Small intestine (tissue), 16 donors: ENCODE data around the gene PARVA. TPM values are rescaled to one million over a fixed set of nuclear protein-coding genes. Genes with fewer than 3 reads are reported as not detected.

Experiments used
- DNase-seq, 2 donors: peaks; one replicate each; pipeline versions ENCODE4 v3.0.0 to v3.0.0-alpha.2; 2013
- FAIRE-seq: peaks from 2 replicates; lab custom pipeline; 2012; peaks lifted over from hg19 to GRCh38; lab: Jason Lieb, UNC
- H3K27ac ChIP-seq, 3 donors: one replicate each; pipeline ENCODE4 v1.5.1; 2013; ENCODE audit warnings: low read length in 2 of 3, mild to moderate bottlenecking in 2 of 3, control low read depth in 1 of 3, inconsistent platforms in 1 of 3, low read depth in 1 of 3, moderate library complexity in 1 of 3
- H3K27me3 ChIP-seq, 3 donors: one replicate each; pipeline ENCODE4 v1.6.1; 2013; ENCODE audit warnings: low read length in 3 of 3, inconsistent platforms in 1 of 3; ENCODE audit not compliant: control insufficient read depth in 3 of 3, insufficient read depth in 3 of 3
- H3K36me3 ChIP-seq, 3 donors: one replicate each; pipeline ENCODE4 v1.6.1; 2013; ENCODE audit warnings: low read length in 3 of 3, inconsistent platforms in 1 of 3, low read depth in 1 of 3, mild to moderate bottlenecking in 1 of 3, moderate library complexity in 1 of 3; ENCODE audit not compliant: control insufficient read depth in 3 of 3, insufficient read depth in 2 of 3
- H3K4me1 ChIP-seq, 3 donors: one replicate each; pipeline ENCODE4 v1.6.1; 2013; ENCODE audit warnings: low read length in 2 of 3, inconsistent platforms in 1 of 3, low read depth in 1 of 3, mild to moderate bottlenecking in 1 of 3, moderate library complexity in 1 of 3; ENCODE audit not compliant: control insufficient read depth in 3 of 3, insufficient read depth in 2 of 3
- H3K4me3 ChIP-seq, 3 donors: one replicate each; pipeline ENCODE4 v1.5.1; 2013; ENCODE audit warnings: low read length in 3 of 3, control low read depth in 1 of 3, inconsistent platforms in 1 of 3, low read depth in 1 of 3, mild to moderate bottlenecking in 1 of 3, moderate library complexity in 1 of 3
- H3K9me3 ChIP-seq, 2 donors: one replicate each; pipeline ENCODE4 v1.6.1; 2013; ENCODE audit warnings: low read depth in 1 of 2, low read length in 1 of 2; ENCODE audit not compliant: control insufficient read depth in 2 of 2, insufficient read depth in 1 of 2
- WGBS, 3 donors: extraction: QIAGEN DNeasy Blood & Tissue Kit; methylation state at CpG; one replicate each; pipeline ENCODE4 v1.1.7; 2013; 5-methylcytosine and 5-hydroxymethylcytosine counted together
- long read RNA-seq, 10 donors: transcript quantifications; one replicate each; lab custom pipeline, GENCODE V29; 2026
- polyA plus RNA-seq, 4 donors: library from polyadenylated mRNA; stranded (reverse) in 3 of 4; unstranded in 1 of 4; fragments of 200-250 nt in 3 of 4; fragments of 120-200 nt in 1 of 4; gene quantifications; one replicate each; pipeline versions ENCODE4 v1.2.1 to v1.2.3, GENCODE V29; 2013
- donor health status: healthy with polysubstance abuse.
- donor health status: control.
- donor health status: control.
- donor health status: Bipolar disorder and iron deficiency.
- donor health status: healthy.

PARVA gene
- 10 to 100 TPM in 2 of 4 donors, 1 to 10 TPM in 2; 6.5 to 22.1 (median 14.7) TPM for polyA plus RNA-seq
- long read RNA-seq, donor 1, full-length matches to known transcripts, result 10 of 15 reads
- long read RNA-seq, donor 1, partial matches to known transcripts, result 0 of 15 reads
- long read RNA-seq, donor 1, other reads (novel, unspliced or antisense), result 5 of 15 reads
- long read RNA-seq, donor 2, full-length matches to known transcripts, result 2 of 2 reads
- long read RNA-seq, donor 2, partial matches to known transcripts, result 0 of 2 reads
- long read RNA-seq, donor 2, other reads (novel, unspliced or antisense), result 0 of 2 reads
- long read RNA-seq, donor 3, full-length matches to known transcripts, result 8 of 8 reads
- long read RNA-seq, donor 3, partial matches to known transcripts, result 0 of 8 reads
- long read RNA-seq, donor 3, other reads (novel, unspliced or antisense), result 0 of 8 reads
- long read RNA-seq, donor 4, full-length matches to known transcripts, result 1 of 1 reads
- long read RNA-seq, donor 4, partial matches to known transcripts, result 0 of 1 reads
- long read RNA-seq, donor 4, other reads (novel, unspliced or antisense), result 0 of 1 reads
- long read RNA-seq, donor 5, full-length matches to known transcripts, result 3 of 3 reads
- long read RNA-seq, donor 5, partial matches to known transcripts, result 0 of 3 reads
- long read RNA-seq, donor 5, other reads (novel, unspliced or antisense), result 0 of 3 reads
- long read RNA-seq, donor 6, full-length matches to known transcripts, result 5 of 11 reads
- long read RNA-seq, donor 6, partial matches to known transcripts, result 6 of 11 reads
- long read RNA-seq, donor 6, other reads (novel, unspliced or antisense), result 0 of 11 reads
- long read RNA-seq, donor 7, result 0 reads
- long read RNA-seq, donor 8, result 0 reads
- long read RNA-seq, donor 9, partial matches to known transcripts, result 0 of 1 reads
- long read RNA-seq, donor 9, other reads (novel, unspliced or antisense), result 0 of 1 reads
- long read RNA-seq, donor 10, full-length matches to known transcripts, result 22 of 27 reads
- long read RNA-seq, donor 10, partial matches to known transcripts, result 5 of 27 reads
- long read RNA-seq, donor 10, other reads (novel, unspliced or antisense), result 0 of 27 reads

- H3K27me3 ChIP-seq, result no peaks in the 10 kb centered on the region
- DNase-seq (peak; percentile 69 to 88), FAIRE-seq (no peak)
- peaks cover 0 to 15% (median 0%) of the 10 kb centered on the region in 3 donors for H3K4me1 ChIP-seq
- no peaks in the 10 kb centered on the region for H3K36me3 ChIP-seq
- 8 to 13% (median 11%) methylated on average over 41 to 55 of the region's 55 CpGs for WGBS, 3 donors
- no peaks in the 10 kb centered on the region for H3K9me3 ChIP-seq
- peak within 1 kb of the TSS; percentile 81 to 94 (median 91) for H3K27ac ChIP-seq
- peak within 1 kb of the TSS; percentile 36 to 78 (median 67) for H3K4me3 ChIP-seq
Observed at GRCh38 chr11:12377106-12377823, at the start of gene PARVA. Gene PARVA, plus strand, starts transcription at chr11:12377571. Its CDS starts 77 bp downstream, at chr11:12377648.

- no peaks in the 10 kb centered on the region for H3K9me3 ChIP-seq
- no peak for DNase-seq
- H3K36me3 ChIP-seq, result peaks cover 0 to 6% (median 3%) of the 10 kb centered on the region in 3 donors
- no peak overlapping the region for H3K27ac ChIP-seq
- no peaks in the 10 kb centered on the region for H3K4me1 ChIP-seq
- H3K27me3 ChIP-seq, result no peaks in the 10 kb centered on the region
- FAIRE-seq, result no peak
- H3K4me3 ChIP-seq, result no peak overlapping the region
- 89 to 95% (median 91%) methylated on average over 4 of the region's 4 CpGs for whole genome bisulfite sequencing, 3 donors
Observed at GRCh38 chr11:12329169-12329568, 48.2 kb upstream of the PARVA start.

GRCh38 chr11:12329797-12330196 lies 47.6 kb upstream of the PARVA start:
- H3K27me3 ChIP-seq, result no peaks in the 10 kb centered on the region
- no peak overlapping the region for H3K4me3 ChIP-seq
- no peak for FAIRE-seq
- H3K36me3 ChIP-seq, result peaks cover 0 to 6% (median 3%) of the 10 kb centered on the region in 3 donors
- WGBS, 3 donors, result 86 to 93% (median 87%) methylated on average over 2 of the region's 2 CpGs
- DNase-seq, result no peak
- no peak overlapping the region for H3K27ac ChIP-seq
- no peaks in the 10 kb centered on the region for H3K4me1 ChIP-seq
- H3K9me3 ChIP-seq, result no peaks in the 10 kb centered on the region

GRCh38 chr11:12330485-12331231 lies 46.7 kb upstream of the PARVA start:
- FAIRE-seq, result no peak
- Histone ChIP-seq H3K4me3 (no peak overlapping the region), H3K9me3 (no peaks in the 10 kb centered on the region), H3K27me3 (no peaks in the 10 kb centered on the region), H3K4me1 (no peaks in the 10 kb centered on the region), H3K36me3 (peaks cover 0 to 4% (median 1%) of the 10 kb centered on the region in 3 donors), H3K27ac (no peak overlapping the region)
- no peak for DNase-seq
- 68 to 78% (median 74%) methylated on average over 7 of the region's 7 CpGs for WGBS, 3 donors

- WGBS, 3 donors, result 13 to 15% (median 14%) methylated on average over 7 of the region's 7 CpGs
- no peak for FAIRE-seq
- H3K36me3 ChIP-seq, result peaks cover 0 to 4% (median 1%) of the 10 kb centered on the region in 3 donors
- H3K4me3 ChIP-seq, result no peak overlapping the region
- H3K27ac ChIP-seq, result no peak overlapping the region
- no peaks in the 10 kb centered on the region for H3K27me3 ChIP-seq
- H3K9me3 ChIP-seq, result no peaks in the 10 kb centered on the region
- DNase-seq, result peak; percentile 83 to 87
- no peaks in the 10 kb centered on the region for H3K4me1 ChIP-seq
Observed at GRCh38 chr11:12331239-12331874, 46.0 kb upstream of the PARVA start.

GRCh38 chr11:12343526-12343925 lies 33.8 kb upstream of the PARVA start:
- no peak for FAIRE-seq
- 74 to 79% (median 76%) methylated on average over 6 of the region's 6 CpGs for WGBS, 3 donors

GRCh38 chr11:12353534-12353933 lies 23.8 kb upstream of the PARVA start:
- no peaks in the 10 kb centered on the region for H3K27me3 ChIP-seq
- peaks cover 0 to 11% (median 4%) of the 10 kb centered on the region in 3 donors for H3K4me1 ChIP-seq
- no peaks in the 10 kb centered on the region for H3K9me3 ChIP-seq
- no peak overlapping the region for H3K27ac ChIP-seq
- H3K4me3 ChIP-seq, result no peak overlapping the region
- WGBS, 3 donors, result 80 to 92% (median 83%) methylated on average over 1 of the region's 1 CpG
- FAIRE-seq, result no peak
- H3K36me3 ChIP-seq, result peaks cover 0 to 5% (median 2%) of the 10 kb centered on the region in 3 donors
- DNase-seq, result no peak

More at GRCh38 chr11:12343526-12343925, 33.8 kb upstream of the PARVA start:
- no peaks in the 10 kb centered on the region for H3K27me3 ChIP-seq
- no peaks in the 10 kb centered on the region for H3K9me3 ChIP-seq
- no peak for DNase-seq
- no peaks in the 10 kb centered on the region for H3K36me3 ChIP-seq
- H3K4me3 ChIP-seq, result no peak overlapping the region
- no peak overlapping the region for H3K27ac ChIP-seq
- H3K4me1 ChIP-seq, result no peaks in the 10 kb centered on the region
